EH (cell line): Measurements from ENCODE around the gene SIRPD.
A peak's percentile ranks its signal among the peaks of the same experiment; 100 is the strongest.

Experiments
- DNase-seq: peaks from one replicate; pipeline ENCODE4 v3.0.0-alpha.2; 2015; ENCODE audit warnings: low read depth

The SIRPD gene

DNA sequence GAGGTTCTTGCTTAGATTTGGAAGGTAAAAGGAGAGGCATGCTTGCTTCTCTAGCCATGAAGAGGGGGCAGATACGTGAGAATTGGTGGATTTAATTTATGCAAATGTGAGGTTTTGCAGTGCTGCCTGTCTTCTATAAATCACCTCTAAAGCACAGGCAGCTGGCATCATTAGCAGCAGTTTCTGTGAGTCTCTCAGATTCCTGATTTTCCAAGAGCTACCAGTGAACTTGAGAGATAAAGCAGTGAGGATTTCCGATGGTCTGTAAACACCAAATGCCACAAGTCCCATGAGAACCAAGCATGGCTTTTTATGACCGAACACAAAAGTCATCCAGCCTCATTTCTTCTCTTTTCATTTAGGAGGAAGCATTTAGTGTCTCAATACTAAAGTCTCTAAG is 63.1 kb downstream of the SIRPD start:
- no peak for DNase-seq

GRCh38 chr20:1493536-1493935 is 64.0 kb downstream of the SIRPD start:
- no peak for DNase-seq

- no peak for DNase-seq
Observed at GRCh38 chr20:1491860-1492642, 65.5 kb downstream of the SIRPD start.

- DNase-seq: no peak
Observed at GRCh38 chr20:1491281-1491840, 66.1 kb downstream of the SIRPD start, which contains the start of gene SIRPB2. SIRPB2 (minus strand) TSS chr20:1491420; CDS start chr20:1491359, 61 bp downstream.

- DNase-seq: no peak
Observed at GRCh38 chr20:1490643-1491195, 66.8 kb downstream of the SIRPD start.

DNA sequence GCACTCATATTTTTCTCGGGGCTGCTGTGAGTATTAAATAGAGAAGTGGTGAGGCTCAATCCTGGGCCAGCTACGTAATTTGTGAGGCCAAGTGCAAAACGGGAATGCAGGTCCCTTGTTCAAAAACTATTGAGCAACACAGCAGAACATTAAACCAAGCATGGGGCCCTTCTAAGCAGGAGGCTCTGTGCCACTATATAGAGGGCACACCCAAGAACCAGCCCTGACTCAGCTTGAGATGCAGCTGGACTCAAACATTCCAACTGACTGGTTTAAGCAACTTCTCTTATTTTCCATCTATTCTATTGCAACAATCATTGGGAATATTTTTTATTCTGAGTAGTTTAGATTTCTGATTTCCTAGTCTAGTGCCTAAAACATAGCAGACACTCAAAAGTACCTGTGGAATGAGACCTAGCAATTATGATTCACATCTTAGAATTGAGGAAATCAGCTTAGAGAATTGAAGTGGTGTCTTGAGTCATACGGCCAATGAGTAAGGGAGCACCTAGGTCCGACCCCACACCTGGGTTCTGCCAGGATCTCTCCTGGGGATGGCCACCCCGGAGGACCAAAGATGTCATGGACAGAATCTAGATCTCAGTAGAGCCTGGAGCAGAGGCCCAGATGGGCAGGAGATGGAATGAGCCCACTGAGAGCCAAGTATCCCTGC is 67.6 kb downstream of the SIRPD start:
- no peak for DNase-seq

DNA sequence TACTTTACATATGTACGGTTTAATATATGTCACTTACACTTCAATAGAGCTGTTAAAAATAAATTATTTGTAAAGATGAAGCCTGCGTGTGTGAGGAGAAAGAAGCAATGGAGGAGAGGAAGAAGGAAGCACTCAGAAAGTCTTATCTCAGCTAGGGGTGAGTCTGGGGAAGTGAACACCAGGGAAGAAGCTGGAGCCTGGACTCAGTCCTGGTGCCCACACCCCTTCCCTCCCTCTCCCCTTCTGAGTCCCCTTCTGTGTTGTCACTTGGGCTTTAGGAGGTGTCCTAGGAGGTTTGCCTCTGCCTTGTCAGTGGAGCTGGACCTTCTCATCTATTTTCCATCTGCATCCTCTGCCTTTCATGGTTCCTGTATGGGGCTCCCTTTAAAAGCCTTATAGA is 68.2 kb downstream of the SIRPD start:
- no peak for DNase-seq

DNA sequence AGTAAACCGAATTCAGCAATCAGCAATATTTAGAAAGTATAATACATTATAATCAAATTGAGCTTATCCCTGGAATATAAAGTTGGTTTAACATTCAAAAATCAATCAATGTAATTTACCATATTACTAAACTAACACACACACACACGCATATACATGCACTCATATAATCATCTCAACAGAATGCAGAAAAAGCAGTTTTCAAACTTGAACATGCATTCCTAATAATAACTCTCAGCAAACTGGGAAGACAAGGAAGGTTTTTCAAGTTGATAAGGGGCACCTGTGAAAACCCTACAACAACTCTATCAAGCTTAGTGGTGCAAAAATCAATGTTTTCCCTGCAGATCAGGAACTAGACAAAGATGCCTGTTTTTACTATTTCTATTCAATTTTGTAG is 70.9 kb downstream of the SIRPD start:
- no peak for DNase-seq

DNA sequence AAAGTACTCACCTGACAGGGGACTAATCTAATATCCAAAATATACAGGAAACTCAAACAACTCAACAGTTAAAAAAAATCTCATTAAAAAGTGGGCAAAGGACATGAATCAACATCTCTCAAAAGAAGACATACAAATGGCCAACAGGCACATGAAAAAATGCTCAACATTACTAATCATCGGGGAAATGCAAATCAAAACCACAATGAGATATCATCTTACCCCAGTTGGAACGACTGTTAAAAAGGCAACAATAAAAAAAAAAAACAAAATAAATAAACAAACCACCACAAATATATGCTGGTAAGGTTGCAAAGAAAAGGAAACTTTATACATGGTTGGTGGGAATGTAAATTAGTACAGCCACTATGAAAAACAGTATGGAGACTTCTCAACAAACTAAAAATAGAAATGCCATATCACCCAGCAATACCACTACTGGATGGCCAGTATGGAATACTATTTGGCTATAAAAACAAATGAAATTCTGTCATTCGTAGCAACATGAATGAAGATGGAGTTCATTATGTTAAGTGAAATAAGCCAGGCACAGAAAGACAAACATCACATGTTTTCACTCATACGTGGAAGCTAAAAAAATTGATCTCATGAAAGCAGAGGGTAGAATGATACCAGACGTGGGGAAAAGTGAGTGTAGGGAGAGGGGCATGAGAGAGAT is 72.9 kb downstream of the SIRPD start:
- DNase-seq: peak; percentile 66
